Calu3 (cell line): Measurements from ENCODE around the gene CDYL. TPM values are rescaled to one million over a fixed set of nuclear protein-coding genes. Genes with fewer than 3 reads are reported as not detected.

ENCODE experiments used
- BruUV-seq: library from RNA; stranded (reverse); fragments of 400-500 nt; replicated peaks from 2 replicates; lab custom pipeline; 2021; lab: Mats Ljungman, UMichigan
- CTCF ChIA-PET: fragments of 300-600 bp; sonication (Branson Sonifier 250); formaldehyde crosslinking; loops from one replicate; lab custom pipeline; 2022; ENCODE audit warnings: antibody characterized with exemption; lab: Charles Lee
- DNase-seq: peaks from one replicate; pipeline ENCODE4 v3.0.0; 2022
- H3K27ac Mint-ChIP-seq: one replicate; pipeline ENCODE4 v1.8.0; 2022; ENCODE audit warnings: mixed read lengths; ENCODE audit not compliant: unreplicated experiment
- H3K27me3 Mint-ChIP-seq: one replicate; pipeline ENCODE4 v1.8.0; 2022; ENCODE audit warnings: mixed read lengths; ENCODE audit not compliant: unreplicated experiment
- H3K36me3 Mint-ChIP-seq: one replicate; pipeline ENCODE4 v1.8.0; 2022; ENCODE audit warnings: mild to moderate bottlenecking, moderate library complexity, mixed read lengths; ENCODE audit not compliant: insufficient read depth, unreplicated experiment
- H3K4me1 Mint-ChIP-seq: one replicate; pipeline ENCODE4 v1.8.0; 2022; ENCODE audit warnings: mild to moderate bottlenecking, low read depth, mixed read lengths; ENCODE audit not compliant: unreplicated experiment
- H3K4me3 Mint-ChIP-seq: one replicate; pipeline ENCODE4 v1.8.0; 2022; ENCODE audit warnings: mild to moderate bottlenecking, low read depth, moderate library complexity, mixed read lengths; ENCODE audit not compliant: unreplicated experiment
- H3K9me3 Mint-ChIP-seq: one replicate; pipeline ENCODE4 v1.8.0; 2022; ENCODE audit warnings: low read depth, mixed read lengths; ENCODE audit not compliant: unreplicated experiment
- intact Hi-C: fragments of 100-400 bp; cut with micrococcal nuclease; formaldehyde crosslinking; loops from one replicate; pipeline ENCODE4 v1.10.0; 2022; ENCODE audit not compliant: unreplicated experiment
- total RNA-seq: library from RNA; stranded (reverse); gene quantifications from 2 replicates; pipeline ENCODE4 v1.2.3, GENCODE V29; 2022
- TF ChIP-seq, protein P1 (sequence below): fragments of 200-600 bp; IDR thresholded peaks from one replicate; pipeline ENCODE4 v1.8.0; 2022; ENCODE audit warnings: antibody characterized with exemption; ENCODE audit not compliant: unreplicated experiment

CDYL gene
- total RNA-seq, 1 experiment from 2014 or later: 48.9 TPM

- no peak overlapping the region for H3K27ac Mint-ChIP-seq
- no peaks in the 10 kb centered on the region for H3K9me3 Mint-ChIP-seq
- H3K27me3 Mint-ChIP-seq: no peaks in the 10 kb centered on the region
- TF ChIP-seq, protein P1, sequence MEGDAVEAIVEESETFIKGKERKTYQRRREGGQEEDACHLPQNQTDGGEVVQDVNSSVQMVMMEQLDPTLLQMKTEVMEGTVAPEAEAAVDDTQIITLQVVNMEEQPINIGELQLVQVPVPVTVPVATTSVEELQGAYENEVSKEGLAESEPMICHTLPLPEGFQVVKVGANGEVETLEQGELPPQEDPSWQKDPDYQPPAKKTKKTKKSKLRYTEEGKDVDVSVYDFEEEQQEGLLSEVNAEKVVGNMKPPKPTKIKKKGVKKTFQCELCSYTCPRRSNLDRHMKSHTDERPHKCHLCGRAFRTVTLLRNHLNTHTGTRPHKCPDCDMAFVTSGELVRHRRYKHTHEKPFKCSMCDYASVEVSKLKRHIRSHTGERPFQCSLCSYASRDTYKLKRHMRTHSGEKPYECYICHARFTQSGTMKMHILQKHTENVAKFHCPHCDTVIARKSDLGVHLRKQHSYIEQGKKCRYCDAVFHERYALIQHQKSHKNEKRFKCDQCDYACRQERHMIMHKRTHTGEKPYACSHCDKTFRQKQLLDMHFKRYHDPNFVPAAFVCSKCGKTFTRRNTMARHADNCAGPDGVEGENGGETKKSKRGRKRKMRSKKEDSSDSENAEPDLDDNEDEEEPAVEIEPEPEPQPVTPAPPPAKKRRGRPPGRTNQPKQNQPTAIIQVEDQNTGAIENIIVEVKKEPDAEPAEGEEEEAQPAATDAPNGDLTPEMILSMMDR: no peak
- no peaks in the 10 kb centered on the region for H3K36me3 Mint-ChIP-seq
- no peak overlapping the region for H3K4me3 Mint-ChIP-seq
- CTCF ChIA-PET: no interaction called here
- intact Hi-C loops: no loop called here
- no peak for DNase-seq
- no TSS peak for BruUV-seq
- no peaks in the 10 kb centered on the region for H3K4me1 Mint-ChIP-seq
These were observed 43.6 kb downstream of the CDYL start for GRCh38 chr6:4819706-4820283.

- no peaks in the 10 kb centered on the region for H3K36me3 Mint-ChIP-seq
- no peak overlapping the region for H3K27ac Mint-ChIP-seq
- no peaks in the 10 kb centered on the region for H3K9me3 Mint-ChIP-seq
- intact Hi-C loops: no loop called here
- TF ChIP-seq, protein P1: no peak
- BruUV-seq: no TSS peak
- no peaks in the 10 kb centered on the region for H3K4me1 Mint-ChIP-seq
- CTCF ChIA-PET: no interaction called here
- no peak overlapping the region for H3K4me3 Mint-ChIP-seq
- no peak for DNase-seq
- no peaks in the 10 kb centered on the region for H3K27me3 Mint-ChIP-seq
These were observed 44.6 kb downstream of the CDYL start for GRCh38 chr6:4820704-4821276.

DNA sequence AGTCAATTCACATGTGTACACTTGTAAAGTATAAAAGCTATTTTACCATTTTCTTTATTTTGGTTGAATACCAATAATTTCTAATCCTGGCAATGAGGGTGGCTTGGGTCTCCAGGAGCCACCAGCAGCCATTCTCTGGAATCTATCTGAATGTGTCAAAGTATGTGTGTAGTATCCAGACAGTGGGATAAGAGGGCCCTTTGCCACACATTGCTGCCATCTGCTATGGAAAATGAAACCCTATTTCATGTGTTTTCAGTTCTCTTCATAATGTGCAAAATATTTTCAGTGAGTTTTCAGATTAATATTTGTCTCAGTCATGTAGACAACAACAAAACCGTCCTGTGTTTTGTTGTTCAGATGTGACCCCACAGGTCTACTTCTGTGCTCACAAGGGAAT, 46.3 kb downstream of the CDYL start:
- intact Hi-C loops: no loop called here
- Mint-ChIP-seq H3K9me3 (peaks cover 5% of the 10 kb centered on the region), H3K27me3 (no peaks in the 10 kb centered on the region), H3K4me3 (no peak overlapping the region), H3K4me1 (peaks cover 8% of the 10 kb centered on the region), H3K27ac (no peak overlapping the region), H3K36me3 (no peaks in the 10 kb centered on the region)
- BruUV-seq: no TSS peak
- DNase-seq: no peak
- TF ChIP-seq, protein P1: no peak
- CTCF ChIA-PET: no interaction called here

- Mint-ChIP-seq H3K27me3 (no peaks in the 10 kb centered on the region), H3K27ac (no peak overlapping the region), H3K4me1 (peaks cover 8% of the 10 kb centered on the region), H3K36me3 (no peaks in the 10 kb centered on the region), H3K9me3 (peaks cover 14% of the 10 kb centered on the region), H3K4me3 (no peak overlapping the region)
- DNase-seq: no peak
- TF ChIP-seq, protein P1: no peak
- CTCF ChIA-PET: interaction anchor here (0.7 kb wide), 1 partner anchor 10 kb away, joined by 9 read pairs; no protein-coding TSS in a partner anchor
- BruUV-seq: no TSS peak
- intact Hi-C loops: no loop called here
These were observed 52.0 kb downstream of the CDYL start for GRCh38 chr6:4828187-4828698.
